HTR-8/SVneo (cell line): Measurements from ENCODE around the gene FBXL3.
"Not testable (repeated sequence)": the region's sequence is repeated elsewhere in the genome, so short reads cannot be mapped to it uniquely, and the experiment has no call there.

ENCODE experiments used
- DNase-seq: peaks from one replicate; pipeline ENCODE4 v3.0.0; 2011; ENCODE audit warnings: low spot score, mixed read lengths; ENCODE audit not compliant: insufficient read length
- FAIRE-seq: peaks from 2 replicates; lab custom pipeline; 2011; peaks lifted over from hg19 to GRCh38; lab: Jason Lieb, UNC

FBXL3 gene

DNA sequence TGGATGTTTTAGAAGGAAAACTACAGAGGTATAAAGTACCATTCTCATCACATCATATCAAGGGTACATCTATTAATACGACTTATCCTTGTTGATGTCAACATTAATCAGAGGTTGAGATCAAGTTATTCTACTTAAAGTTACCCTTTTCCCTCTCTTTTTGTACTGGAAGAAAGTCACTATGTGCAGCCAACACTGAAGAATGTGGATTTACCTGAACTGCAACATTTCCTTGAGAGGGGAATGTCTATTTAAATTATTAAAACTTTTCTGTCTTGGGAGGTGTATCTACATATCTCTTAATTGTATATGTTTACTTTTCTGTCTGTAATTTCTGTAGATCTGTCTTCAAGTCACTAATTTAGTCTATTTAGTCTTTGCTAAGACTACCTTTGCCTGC, 2.5 kb upstream of the FBXL3 start:
- FAIRE-seq, result no peak

GRCh38 chr13:77028202-77028601, 1.2 kb upstream of the FBXL3 start:
- DNase-seq (no peak), FAIRE-seq (no peak)

More for the DNA sequence above, 2.5 kb upstream of the FBXL3 start:
- DNase-seq, result no peak

- DNase-seq, result peak; percentile 19
- FAIRE-seq, result no peak
Measured at GRCh38 chr13:77026255-77026860, 601 bp downstream of the FBXL3 start.

DNA sequence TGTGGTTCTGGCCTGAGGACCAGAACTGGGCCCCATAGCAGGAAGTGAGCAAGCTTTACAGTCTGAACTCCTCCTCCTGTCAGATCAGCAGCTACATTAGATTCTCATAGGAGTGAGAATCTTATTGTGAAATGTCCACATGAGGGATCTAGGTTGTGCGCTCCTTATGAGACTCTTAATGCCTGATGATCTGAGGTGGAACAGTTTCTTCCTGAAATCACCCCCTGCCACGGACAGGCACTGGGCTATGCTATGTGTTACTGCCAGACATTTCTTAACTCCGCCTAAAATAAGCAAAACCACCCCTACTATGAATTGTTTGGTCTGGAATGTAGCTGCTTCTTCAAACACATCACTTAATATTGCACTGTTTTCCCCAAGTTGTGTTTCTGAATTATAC, 4.6 kb downstream of the FBXL3 start:
- DNase-seq (no peak), FAIRE-seq (no peak)

DNA sequence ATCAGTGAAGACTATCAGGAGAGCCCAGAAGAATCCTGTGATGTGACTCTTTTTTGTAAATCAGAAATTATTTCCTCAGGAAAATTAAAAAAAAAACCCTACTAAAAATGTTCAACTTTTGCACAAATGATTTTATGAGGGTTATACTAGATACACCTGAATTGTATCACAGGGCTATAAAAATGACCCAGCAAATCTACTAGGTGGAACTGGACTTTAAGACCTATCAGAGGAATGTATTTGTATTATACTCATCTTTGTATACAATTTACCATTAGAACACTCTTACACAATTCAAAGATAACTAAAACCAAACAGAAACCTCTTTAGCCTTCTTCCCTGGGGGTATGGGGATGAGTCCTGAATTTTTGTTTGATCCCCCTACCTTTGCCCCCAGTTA, 7.2 kb downstream of the FBXL3 start:
- no peak for FAIRE-seq
- DNase-seq, result no peak

DNA sequence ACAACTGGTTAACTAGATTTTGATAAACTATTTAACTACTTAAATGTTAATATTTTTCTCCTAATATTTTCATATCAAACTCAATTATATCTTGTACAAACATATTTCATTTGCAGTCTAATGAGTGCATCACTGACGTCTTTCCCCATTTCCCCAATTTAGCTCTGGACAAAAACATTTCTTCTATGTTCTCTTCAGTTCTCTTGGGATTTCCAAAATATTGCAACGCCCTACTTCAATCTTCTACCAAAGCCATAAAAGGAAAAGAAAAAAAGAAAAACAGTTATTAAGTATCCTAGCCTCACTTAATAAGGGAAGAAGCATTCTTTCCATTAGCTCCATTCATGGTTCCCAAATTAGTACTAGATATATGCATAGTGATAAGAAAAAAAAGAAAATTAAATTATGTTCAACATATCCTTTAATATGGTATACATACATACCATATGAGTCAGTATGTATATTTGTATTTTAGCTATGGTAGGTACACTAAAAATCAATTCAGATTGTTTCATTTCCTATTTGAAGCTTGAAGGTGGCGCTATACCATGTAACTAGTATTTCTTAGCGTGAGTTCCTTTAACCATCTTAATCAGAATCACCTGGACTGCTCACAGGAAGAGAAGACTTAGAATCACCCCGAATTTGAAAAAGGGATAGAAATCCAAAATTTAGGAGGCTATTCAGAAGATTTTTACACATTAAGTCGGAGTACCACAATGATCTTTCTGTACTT, 9.9 kb downstream of the FBXL3 start:
- DNase-seq (no peak), FAIRE-seq (no peak)

DNA sequence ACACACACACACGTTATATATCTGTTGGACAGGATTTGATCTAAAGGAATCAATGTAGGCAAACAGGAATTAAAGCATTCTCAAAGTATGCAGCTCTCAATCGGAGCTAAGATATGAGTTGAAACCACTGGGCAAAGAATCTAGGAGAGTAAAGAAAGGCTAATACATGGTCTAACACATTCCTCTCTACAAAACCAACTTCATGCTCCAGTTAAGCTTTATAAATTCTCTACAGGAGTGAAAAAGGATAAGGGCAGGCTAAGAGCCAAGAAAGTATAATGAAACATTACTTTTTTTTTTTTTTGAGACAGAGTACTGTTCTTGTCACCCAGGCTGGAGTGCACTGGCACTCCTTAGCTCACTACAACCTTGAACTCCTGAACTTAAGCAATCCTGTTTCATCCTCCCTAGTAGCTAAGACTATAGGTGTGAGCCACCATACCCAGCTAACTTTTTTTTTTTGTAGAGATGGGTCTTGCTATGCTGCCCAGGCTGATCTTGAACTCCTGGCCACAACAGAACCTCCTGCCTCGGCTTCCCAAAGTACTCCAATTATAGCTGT, 10.6 kb downstream of the FBXL3 start:
- FAIRE-seq (no peak), DNase-seq (no peak)

DNA sequence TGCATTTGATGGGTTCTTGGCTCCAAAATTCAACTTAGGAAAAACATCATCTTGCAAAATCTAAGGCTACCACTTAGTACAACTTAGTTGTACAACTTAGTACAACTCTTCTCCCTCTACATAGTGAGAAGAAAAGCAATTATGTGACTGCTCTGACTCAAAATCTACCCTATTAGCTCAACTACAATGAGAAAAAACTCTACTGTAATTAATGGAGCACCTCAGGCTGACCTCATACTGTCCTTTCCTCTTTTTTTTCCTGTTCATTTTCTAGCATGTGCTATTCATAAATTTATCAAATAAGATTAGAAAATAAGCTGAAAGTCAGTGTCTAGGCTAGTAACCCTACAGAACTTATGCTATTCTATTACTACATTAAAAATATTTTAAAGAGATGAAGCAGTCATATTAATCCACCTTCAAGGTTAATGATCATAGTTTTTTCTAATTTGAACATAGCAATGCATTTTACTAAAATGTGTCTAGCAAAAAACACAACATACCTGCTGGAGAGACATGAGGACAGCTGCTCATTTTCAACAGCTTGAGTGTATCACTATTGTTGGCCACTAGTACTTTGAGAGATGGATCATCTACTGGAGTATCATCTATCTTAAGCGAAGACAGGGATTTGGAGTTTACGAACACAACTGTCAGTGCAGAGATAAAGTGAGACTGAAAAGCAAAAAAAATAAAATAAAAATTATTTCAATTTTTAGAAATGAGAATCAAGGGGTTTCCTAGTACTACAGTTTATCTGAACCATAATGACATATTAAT, 11.9 kb downstream of the FBXL3 start:
- no peak for FAIRE-seq

GRCh38 chr13:77013853-77014542, 13.0 kb downstream of the FBXL3 start:
- FAIRE-seq, result no peak

More for the DNA sequence above, 11.9 kb downstream of the FBXL3 start:
- no peak for DNase-seq

GRCh38 chr13:77009719-77010118, 17.2 kb downstream of the FBXL3 start:
- not testable (repeated sequence) for FAIRE-seq, DNase-seq

More at GRCh38 chr13:77013853-77014542, 13.0 kb downstream of the FBXL3 start:
- DNase-seq, result no peak

DNA sequence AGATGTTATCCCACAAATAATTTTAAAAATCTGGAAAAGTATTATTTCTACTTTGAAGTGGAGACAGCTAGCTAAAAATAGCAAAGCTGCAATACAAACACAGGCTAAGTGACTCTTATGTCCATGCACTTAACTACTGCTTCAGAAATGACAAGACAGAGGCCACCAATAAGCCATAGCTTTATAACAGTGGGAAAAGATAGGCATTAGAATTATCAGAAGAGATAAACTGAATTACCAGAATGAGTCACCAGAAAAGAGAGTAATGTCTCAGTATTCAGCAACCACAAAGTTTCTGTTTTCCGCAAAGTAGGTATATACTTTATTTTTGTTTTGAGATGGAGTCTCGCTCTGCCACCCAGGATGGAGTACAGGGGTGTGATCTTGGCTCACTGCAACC, 17.9 kb downstream of the FBXL3 start:
- FAIRE-seq, result no peak
- no peak for DNase-seq

DNA sequence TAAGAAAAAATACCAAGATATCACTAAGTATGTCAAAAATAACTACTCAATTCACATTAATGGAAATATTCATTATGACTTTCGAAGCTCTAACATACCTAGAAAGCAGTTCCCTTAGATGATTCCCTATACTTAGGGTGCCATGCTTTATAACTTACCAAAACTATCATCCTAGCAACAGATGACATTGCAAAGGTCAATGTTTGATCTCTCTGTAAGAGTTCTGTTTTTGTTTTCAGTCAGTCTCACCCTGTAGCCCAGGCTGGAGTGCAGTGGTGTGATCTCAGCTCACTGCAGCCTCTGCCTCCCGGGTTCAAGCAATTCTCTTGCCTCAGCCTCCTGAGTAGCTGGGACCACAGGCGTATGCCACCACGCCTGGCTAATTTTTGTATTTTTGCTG, 18.6 kb downstream of the FBXL3 start:
- DNase-seq, FAIRE-seq: not testable (repeated sequence)

GRCh38 chr13:77002590-77003190, 24.3 kb downstream of the FBXL3 start:
- DNase-seq (no peak), FAIRE-seq (no peak)

- DNase-seq (no peak), FAIRE-seq (no peak)
Measured at GRCh38 chr13:77001963-77002587, 24.9 kb downstream of the FBXL3 start.

DNA sequence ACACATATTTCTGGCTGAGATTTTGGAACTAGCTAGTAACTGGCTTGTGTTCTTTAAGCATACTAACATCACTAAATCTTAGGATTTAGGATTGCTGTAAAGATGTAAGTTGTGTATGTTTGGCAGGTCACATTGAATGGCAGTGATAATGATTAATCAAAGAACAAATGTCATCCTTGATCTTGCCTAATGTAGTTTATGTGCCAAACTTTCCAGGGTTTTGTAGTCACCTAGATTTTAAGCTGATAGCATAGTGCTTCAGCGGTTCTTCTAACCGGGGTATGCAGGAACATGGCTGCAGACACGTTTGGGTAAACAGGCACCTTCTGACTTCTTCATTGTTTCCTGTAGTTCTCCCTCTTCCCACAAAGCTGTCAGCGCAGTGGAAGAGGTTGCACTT, 25.4 kb downstream of the FBXL3 start:
- FAIRE-seq (no peak), DNase-seq (no peak)

DNA sequence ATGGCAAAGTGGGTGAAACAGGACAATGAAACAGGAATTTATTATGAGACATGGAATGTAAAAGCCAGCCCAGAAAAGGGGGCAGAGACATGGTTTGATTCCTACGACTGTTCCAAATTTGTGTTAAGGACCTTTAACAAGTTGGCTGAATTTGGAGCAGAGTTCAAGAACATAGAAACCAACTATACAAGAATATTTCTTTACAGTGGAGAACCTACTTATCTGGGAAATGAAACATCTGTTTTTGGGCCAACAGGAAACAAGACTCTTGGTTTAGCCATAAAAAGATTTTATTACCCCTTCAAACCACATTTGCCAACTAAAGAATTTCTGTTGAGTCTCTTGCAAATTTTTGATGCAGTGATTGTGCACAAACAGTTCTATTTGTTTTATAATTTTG, 26.5 kb downstream of the FBXL3 start:
- FAIRE-seq (no peak), DNase-seq (no peak)

DNA sequence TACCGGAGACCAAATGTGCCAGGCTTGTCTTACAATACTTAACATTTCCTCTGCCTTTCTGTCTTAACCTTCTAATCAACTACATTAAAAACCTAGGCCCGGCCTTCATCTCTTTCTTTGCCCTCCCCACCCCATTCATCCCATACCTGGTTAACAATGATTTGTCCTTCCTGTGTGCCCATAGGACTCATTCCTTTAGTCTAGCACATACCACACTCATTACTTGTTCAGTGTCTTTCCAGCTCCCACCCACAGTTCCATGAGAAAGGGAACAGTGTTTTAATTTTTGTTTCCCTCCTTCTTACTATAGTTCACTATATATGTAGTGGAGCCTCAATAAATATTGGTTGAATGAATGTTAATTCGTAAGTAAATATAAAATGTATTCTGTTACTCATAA, 32.7 kb downstream of the FBXL3 start:
- FAIRE-seq (no peak), DNase-seq (no peak)

- FAIRE-seq, result no peak
- DNase-seq, result no peak
Measured at GRCh38 chr13:76993473-76993872, 33.5 kb downstream of the FBXL3 start.

DNA sequence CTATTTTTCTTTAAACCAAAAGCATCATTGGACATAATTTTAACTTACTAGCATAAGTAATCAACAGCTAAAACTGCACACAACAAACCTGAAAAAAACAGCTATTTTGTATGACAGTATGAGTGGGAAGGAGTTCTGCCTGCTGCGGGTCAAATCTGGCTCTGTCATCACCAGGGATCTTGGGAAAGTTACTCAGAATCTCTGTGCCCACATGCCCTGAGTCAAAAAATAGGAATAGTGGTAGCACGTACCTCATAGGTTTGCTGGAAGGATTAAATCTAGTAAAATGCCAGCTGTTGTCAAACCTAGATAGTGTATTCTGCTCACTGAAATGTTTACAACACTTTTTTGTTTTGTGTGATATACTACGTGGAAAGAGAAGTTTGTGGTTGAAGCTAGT, 33.9 kb downstream of the FBXL3 start:
- no peak for DNase-seq
- no peak for FAIRE-seq
